ENCODE measurements around the gene EXOC1.

GRCh38 chr4:55904576-55904975 lies 51.1 kb downstream of the EXOC1 start:
- TF ChIP-seq CTCF (IDR thresholded peaks at IDR 0.05 in 4 of 5, conservative IDR thresholded peaks at IDR 0.05 in 1 of 5) (no peak), POLR2A (IDR thresholded peaks at IDR 0.05) (no peak)
